KMS-11 (cell line): ENCODE data around the gene NSD1.

Experiments used
- H2AFZ ChIP-seq: fragments of 200-600 bp; sonication (generic); 2 replicates; pipeline ENCODE4 v1.6.1; 2016; ENCODE audit warnings: antibody characterized with exemption, mixed run types, low read depth
- H3K27ac ChIP-seq: fragments of 200-600 bp; sonication (generic); 2 replicates; pipeline ENCODE4 v1.6.1; 2016; ENCODE audit warnings: mild to moderate bottlenecking, mixed run types
- H3K27me3 ChIP-seq: fragments of 200-600 bp; sonication (generic); 2 replicates; pipeline ENCODE4 v1.6.1; 2017; ENCODE audit warnings: mild to moderate bottlenecking, low read depth, mixed run types, moderate library complexity; ENCODE audit not compliant: insufficient read depth
- H3K36me3 ChIP-seq: fragments of 200-600 bp; sonication (generic); 2 replicates; pipeline ENCODE4 v1.6.1; 2017; ENCODE audit warnings: mild to moderate bottlenecking, mixed run types; ENCODE audit not compliant: insufficient read depth
- H3K4me1 ChIP-seq: fragments of 200-600 bp; sonication (generic); 2 replicates; pipeline ENCODE4 v1.6.1; 2016; ENCODE audit warnings: mild to moderate bottlenecking, low read depth, mixed run types; ENCODE audit not compliant: poor library complexity, severe bottlenecking
- H3K4me2 ChIP-seq: fragments of 200-600 bp; sonication (generic); 2 replicates; pipeline ENCODE4 v1.7.0; 2016; ENCODE audit warnings: mild to moderate bottlenecking, mixed run types
- H3K4me3 ChIP-seq: fragments of 200-600 bp; sonication (generic); IDR thresholded peaks from 2 replicates; pipeline ENCODE4 v1.6.1; 2017; ENCODE audit warnings: low read depth, low read length, mixed read lengths; ENCODE audit not compliant: insufficient read depth
- H3K79me2 ChIP-seq: fragments of 200-600 bp; sonication (generic); 2 replicates; pipeline ENCODE4 v1.6.1; 2016; ENCODE audit warnings: low read depth, mixed run types; ENCODE audit not compliant: insufficient read depth
- H3K9ac ChIP-seq: fragments of 200-600 bp; sonication (generic); 2 replicates; pipeline ENCODE4 v1.6.1; 2016; ENCODE audit warnings: mild to moderate bottlenecking, mixed run types
- H4K20me1 ChIP-seq: fragments of 200-600 bp; sonication (generic); 2 replicates; pipeline ENCODE4 v1.6.1; 2016; ENCODE audit warnings: mild to moderate bottlenecking, mixed run types; ENCODE audit not compliant: insufficient read depth
- CTCF ChIP-seq: fragments of 200-600 bp; sonication (generic); conservative IDR thresholded peaks from 2 replicates; pipeline ENCODE4 v1.6.1; 2017; ENCODE audit warnings: low read depth, mild to moderate bottlenecking, antibody characterized with exemption, low read length, moderate library complexity, mixed read lengths

Gene NSD1

GRCh38 chr5:177126771-177127170 lies 6.8 kb upstream of the NSD1 start:
- no peak for TF ChIP-seq CTCF
- no peaks in the 10 kb centered on the region for H3K36me3 ChIP-seq
- no peak overlapping the region for H3K9ac ChIP-seq
- no peaks in the 10 kb centered on the region for H3K4me1 ChIP-seq
- no peak overlapping the region for H3K4me3 ChIP-seq
- H2AFZ ChIP-seq = no peak overlapping the region
- H3K27me3 ChIP-seq = no peaks in the 10 kb centered on the region
- H4K20me1 ChIP-seq = no peaks in the 10 kb centered on the region
- no peak overlapping the region for H3K4me2 ChIP-seq
- no peak overlapping the region for H3K27ac ChIP-seq
- H3K79me2 ChIP-seq = no peaks in the 10 kb centered on the region

DNA sequence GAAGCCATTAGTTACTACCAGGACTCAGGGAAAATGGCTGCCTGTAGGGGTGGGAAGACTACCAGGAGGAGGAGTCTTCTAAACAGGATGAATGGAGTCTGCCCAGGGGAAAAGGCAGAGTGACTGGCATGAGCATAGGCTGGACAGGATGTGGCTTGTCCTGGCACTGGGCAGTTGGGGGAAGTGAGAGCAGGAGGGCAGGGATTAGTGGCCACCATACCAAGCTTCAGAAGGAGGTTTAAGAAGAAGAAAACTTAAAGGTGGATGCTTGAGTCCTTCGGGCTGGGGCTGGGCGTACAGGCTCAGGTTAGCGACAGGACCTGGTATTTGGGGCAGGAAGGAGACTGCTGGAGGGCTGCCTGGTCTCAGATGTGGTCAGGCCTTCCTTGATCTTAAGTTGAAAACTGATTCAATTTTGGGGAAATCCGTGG lies 5.0 kb upstream of the NSD1 start:
- no peak overlapping the region for H3K4me2 ChIP-seq
- no peak overlapping the region for H3K4me3 ChIP-seq
- no peak overlapping the region for H2AFZ ChIP-seq
- H3K4me1 ChIP-seq = no peaks in the 10 kb centered on the region
- no peak overlapping the region for H3K27ac ChIP-seq
- no peaks in the 10 kb centered on the region for H4K20me1 ChIP-seq
- no peaks in the 10 kb centered on the region for H3K36me3 ChIP-seq
- H3K79me2 ChIP-seq = no peaks in the 10 kb centered on the region
- H3K9ac ChIP-seq = no peak overlapping the region
- H3K27me3 ChIP-seq = no peaks in the 10 kb centered on the region
- TF ChIP-seq CTCF = no peak

DNA sequence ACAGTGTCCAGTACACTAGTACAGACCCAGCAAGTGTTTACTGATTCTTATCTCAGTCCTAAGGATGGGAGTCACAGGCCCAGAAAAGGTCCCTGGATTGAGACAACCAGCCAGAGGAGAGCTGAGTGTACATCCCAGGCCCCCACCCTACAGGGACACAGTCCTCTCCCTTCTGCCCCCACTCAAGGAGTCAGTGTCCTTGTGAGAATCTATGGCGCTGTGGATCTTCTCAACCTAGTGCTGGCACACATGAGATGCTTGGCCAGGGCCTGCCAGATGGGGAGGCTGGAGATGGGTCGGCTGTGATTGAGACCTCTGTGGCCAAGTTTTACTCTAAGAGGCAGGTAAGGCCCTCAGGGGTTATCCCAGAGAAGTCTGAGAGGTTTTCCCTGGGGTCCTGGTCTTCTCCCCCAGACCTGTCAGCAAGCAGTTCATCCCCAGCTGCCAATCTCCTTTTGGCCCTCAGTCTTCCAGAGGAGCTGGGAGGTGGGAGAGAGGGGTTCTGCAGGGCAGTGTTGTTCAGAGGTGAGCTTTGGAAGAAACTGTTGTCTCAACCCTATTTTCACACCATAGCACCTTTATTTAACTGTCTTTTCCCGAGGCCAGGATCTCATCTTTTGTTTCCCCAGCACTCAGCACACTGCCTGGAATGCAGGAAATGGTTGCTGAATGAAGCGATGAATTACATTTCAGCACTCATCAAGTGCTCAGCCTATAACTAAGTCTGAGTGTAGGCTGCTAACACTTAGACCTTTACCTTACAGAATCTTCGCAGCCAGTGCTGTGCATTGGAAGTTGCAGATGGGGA lies 3.2 kb upstream of the NSD1 start:
- H4K20me1 ChIP-seq = no peaks in the 10 kb centered on the region
- H3K27ac ChIP-seq = no peak overlapping the region
- H2AFZ ChIP-seq = no peak overlapping the region
- no peaks in the 10 kb centered on the region; the same call in 1 of the 2 replicates for H3K79me2 ChIP-seq
- H3K27me3 ChIP-seq = no peaks in the 10 kb centered on the region
- peaks cover 5% of the 10 kb centered on the region for H3K4me1 ChIP-seq
- no peak overlapping the region for H3K9ac ChIP-seq
- no peak overlapping the region for H3K4me3 ChIP-seq
- TF ChIP-seq CTCF = no peak
- no peak overlapping the region for H3K4me2 ChIP-seq
- no peaks in the 10 kb centered on the region for H3K36me3 ChIP-seq

DNA sequence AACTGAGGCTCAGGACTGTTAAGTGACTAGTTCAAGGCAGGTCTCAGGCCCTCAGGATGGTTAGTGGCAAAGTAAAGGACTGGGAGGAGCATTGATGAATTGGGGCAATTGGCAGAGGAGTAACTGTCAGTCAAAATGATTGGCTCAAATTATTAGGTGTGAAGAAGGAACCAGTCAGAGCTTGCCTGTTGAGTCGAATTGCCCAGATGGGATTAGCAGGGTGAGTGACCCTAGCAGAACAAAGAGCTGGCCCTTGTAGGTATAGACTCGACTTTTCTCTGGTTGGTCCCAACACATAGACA lies 2.6 kb upstream of the NSD1 start:
- H2AFZ ChIP-seq = no peak overlapping the region
- H3K27ac ChIP-seq = no peak overlapping the region
- H3K36me3 ChIP-seq = no peaks in the 10 kb centered on the region
- H3K79me2 ChIP-seq = no peaks in the 10 kb centered on the region; the same call in 1 of the 2 replicates
- H3K27me3 ChIP-seq = no peaks in the 10 kb centered on the region
- no peak overlapping the region for H3K9ac ChIP-seq
- peaks cover 11% of the 10 kb centered on the region for H3K4me1 ChIP-seq
- H4K20me1 ChIP-seq = no peaks in the 10 kb centered on the region
- TF ChIP-seq CTCF = no peak
- H3K4me2 ChIP-seq = no peak overlapping the region
- H3K4me3 ChIP-seq = no peak overlapping the region
